AG10803 (cell line): ENCODE measurements around the gene TTC23.

Experiments
- DNase-seq: peaks from one replicate; pipeline ENCODE4 v3.0.0; 2010; ENCODE audit warnings: low read depth
- H3K4me3 ChIP-seq: 2 replicates; pipeline ENCODE4 v1.5.1; 2011; ENCODE audit warnings: mild to moderate bottlenecking, low read length, control low read depth
- TF ChIP-seq, protein P1 (sequence below): conservative IDR thresholded peaks from 2 replicates; pipeline ENCODE4 v1.5.1; 2011; ENCODE audit warnings: mild to moderate bottlenecking, low read length, control low read depth, inconsistent platforms

TTC23 gene

DNA sequence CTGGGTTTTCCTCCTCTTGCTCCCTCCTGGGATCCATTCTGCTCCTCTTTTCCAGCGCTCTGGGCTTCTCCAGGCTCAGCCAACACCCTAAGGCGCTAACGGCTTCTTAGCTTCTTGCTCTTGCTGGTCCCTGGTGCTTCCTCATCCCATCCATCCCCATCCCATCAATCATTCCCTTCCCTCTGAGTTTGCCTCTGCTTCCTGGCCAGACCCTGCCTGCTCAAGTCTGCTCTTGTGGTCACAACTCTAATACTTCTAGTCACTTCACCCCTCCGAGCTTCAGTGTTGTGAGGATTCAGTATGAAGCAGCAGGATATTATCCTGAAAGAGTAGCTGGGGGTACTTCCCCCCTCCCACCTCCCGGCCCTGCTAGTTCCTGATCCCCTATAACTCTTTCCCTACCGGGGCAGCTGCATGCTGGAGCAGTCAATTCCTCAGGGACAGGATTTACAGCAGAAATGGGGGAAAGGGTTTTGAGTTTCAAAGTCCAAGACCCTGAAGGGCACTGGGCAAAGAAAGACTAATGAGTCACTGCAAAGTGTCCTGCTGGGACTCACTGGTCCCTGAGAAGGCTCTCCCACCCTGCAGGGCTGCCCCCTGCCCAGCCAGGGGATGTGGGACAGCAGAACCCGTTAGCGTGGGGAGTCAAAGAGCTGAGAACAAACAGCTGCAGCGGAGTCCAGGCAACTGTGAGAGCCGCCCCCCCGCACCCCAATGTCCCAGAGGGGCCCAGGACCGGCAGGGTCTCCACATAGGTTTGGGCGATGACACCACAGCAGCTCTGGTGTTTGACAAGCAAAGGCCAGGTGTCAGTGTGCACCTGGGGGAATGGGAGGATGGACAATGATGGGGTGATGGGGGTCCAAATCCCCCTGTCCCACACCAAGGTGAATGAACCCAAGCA is 146.8 kb downstream of the TTC23 start:
- no peak overlapping the region for H3K4me3 ChIP-seq
- no peak for DNase-seq
- TF ChIP-seq, protein P1, sequence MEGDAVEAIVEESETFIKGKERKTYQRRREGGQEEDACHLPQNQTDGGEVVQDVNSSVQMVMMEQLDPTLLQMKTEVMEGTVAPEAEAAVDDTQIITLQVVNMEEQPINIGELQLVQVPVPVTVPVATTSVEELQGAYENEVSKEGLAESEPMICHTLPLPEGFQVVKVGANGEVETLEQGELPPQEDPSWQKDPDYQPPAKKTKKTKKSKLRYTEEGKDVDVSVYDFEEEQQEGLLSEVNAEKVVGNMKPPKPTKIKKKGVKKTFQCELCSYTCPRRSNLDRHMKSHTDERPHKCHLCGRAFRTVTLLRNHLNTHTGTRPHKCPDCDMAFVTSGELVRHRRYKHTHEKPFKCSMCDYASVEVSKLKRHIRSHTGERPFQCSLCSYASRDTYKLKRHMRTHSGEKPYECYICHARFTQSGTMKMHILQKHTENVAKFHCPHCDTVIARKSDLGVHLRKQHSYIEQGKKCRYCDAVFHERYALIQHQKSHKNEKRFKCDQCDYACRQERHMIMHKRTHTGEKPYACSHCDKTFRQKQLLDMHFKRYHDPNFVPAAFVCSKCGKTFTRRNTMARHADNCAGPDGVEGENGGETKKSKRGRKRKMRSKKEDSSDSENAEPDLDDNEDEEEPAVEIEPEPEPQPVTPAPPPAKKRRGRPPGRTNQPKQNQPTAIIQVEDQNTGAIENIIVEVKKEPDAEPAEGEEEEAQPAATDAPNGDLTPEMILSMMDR: no peak

DNA sequence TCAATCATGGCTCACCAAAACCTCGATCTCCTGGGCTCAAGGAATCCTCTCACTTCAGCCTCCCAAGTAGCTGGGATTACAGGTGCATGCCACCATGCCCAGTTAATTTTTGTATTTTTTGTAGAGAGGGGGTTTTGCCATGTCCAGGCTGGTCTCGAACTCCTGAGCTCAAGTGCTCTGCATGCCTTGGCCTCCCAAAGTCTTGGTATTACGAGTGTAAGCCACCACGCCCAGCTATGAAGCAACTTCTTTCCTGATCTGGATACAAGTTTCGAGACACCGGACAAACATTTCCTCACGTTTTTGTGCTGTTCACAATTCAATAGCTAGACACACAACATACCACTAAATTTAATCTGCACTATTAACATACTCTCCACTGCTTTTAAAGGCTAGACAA is 147.9 kb downstream of the TTC23 start:
- H3K4me3 ChIP-seq: no peak overlapping the region
- TF ChIP-seq, protein P1: no peak
- DNase-seq: no peak

DNA sequence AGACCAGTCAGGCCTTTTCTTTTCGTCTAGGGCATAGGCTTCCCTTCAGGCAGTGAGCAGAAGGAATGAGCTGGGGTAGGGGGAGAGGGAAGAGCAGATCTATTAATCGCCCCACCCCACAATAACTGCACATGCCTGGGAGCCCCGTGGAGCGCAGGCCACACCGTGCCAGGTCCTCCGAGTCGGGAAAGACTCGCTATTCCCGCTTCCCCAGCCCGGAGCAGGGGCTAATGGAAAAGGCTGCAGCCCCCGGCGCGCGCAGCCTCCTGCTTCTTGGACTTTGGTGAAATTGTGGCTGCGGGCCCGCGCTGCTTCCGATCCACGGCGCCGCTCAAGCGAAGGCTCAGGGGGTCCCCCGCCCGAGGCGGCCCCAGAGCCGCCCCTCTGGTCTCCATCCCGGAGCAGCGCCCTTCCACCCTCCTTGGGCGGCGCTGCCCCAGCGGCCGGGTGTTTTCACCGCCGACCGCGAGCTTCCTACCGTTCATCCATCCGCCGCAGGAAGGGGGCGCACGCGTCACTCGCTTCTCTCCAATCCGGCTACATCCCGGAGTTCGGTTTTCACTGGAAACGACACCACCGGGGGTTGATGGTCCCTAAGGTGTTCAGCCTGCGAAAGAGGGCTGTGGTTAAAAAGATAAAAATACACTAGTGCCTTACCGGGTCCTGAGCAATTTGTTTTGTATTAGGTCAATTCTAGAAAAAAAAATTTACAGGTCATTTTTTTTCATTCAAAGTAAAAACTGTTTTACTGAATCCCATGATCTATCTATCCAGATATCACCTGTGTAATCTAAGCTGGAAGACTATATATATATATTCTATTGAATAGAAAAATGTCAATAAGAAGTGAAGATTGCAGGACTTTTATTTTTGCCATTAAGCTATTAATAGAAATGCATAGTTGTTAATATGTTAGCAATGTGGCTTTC is 148.9 kb downstream of the TTC23 start:
- H3K4me3 ChIP-seq: peak overlapping the region; percentile 44
- TF ChIP-seq, protein P1: peak; percentile 79
- peak; percentile 61 for DNase-seq

DNA sequence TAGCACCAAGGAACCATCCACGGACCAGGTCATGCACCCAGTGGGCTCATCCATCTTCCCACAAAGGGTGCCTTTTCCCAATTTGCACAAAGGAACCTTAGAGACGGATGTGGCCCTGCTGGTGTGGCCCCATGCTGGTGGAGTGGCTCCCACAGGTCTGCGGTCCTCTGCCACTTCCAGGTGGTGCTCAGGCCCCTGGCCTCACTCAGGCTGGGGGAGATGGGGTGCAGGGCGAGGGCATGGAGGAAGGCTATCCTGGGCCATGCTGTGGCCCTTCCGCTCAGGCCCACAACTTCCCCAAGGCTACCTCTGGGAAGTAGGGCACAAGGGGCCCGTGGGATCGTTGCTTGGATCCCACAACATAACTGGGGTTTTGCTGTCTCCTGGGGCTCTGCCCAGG is 149.7 kb downstream of the TTC23 start:
- H3K4me3 ChIP-seq: no peak overlapping the region
- DNase-seq: no peak
- TF ChIP-seq, protein P1: no peak

DNA sequence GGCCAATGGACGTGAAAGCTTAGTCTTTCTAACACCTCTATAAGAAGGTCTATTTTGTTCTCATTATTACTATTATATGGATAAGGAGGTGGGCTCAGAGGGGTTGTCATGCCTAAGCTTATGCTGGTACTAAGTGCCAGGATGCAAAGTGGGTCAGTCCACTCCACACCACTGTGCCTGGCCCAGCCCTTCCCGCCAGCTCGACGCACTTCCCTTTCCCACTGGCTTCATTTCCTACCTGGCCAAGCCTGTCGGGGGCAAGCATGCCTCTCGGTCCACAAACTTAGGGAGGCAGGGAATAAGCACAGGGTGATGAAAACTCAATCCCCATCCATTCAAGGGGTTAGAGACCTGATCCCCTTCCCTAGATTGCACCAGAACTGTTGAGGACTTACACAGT is 150.4 kb downstream of the TTC23 start:
- no peak for DNase-seq
- no peak overlapping the region for H3K4me3 ChIP-seq
- TF ChIP-seq, protein P1: no peak

DNA sequence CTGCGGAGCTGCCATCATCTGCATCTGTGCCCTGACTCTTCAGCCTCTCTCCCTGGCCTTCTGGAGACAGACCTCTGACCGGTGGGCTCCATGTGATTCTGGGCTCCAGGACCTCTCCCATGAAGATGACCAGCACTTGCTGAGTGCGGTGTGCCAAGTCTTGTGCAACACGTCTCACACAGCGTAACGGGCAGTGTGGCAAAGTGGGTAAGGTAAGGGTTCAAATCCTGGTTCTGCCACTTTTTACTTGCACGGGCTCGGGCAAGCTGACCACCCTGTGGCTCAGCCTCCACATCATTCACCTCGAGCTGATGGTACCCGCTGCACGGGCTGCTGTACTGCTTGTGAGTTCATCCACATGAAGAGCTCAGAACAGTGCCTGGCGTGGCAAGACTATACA is 151.0 kb downstream of the TTC23 start:
- TF ChIP-seq, protein P1: no peak
- DNase-seq: no peak
- H3K4me3 ChIP-seq: no peak overlapping the region
